Natural killer cell (primary cell): ENCODE measurements around the gene KCNJ12. TPM values are rescaled to one million over a fixed set of nuclear protein-coding genes. Genes with fewer than 3 reads are reported as not detected.

ENCODE experiments used
- ATAC-seq, 3 donors: fragments of 150-1000 bp in 2 of 3; fragments of 200-7000 bp in 1 of 3; cut with Tn5 transposase; 1 replicate in 1 of 3; 2 replicates in 2 of 3; pipeline ENCODE4 v1.10.0; 2021; ENCODE audit warnings: mild to moderate bottlenecking in 2 of 3, moderate library complexity in 2 of 3
- DNase-seq, 2 donors: peaks; one replicate each; pipeline versions ENCODE4 v3.0.0 to v3.0.0-alpha.2; 2013 to 2021; ENCODE audit warnings: mixed read lengths in 1 of 2
- H3K27ac ChIP-seq: one replicate; pipeline ENCODE4 v1.5.1; 2013; ENCODE audit warnings: mild to moderate bottlenecking, low read length
- H3K27me3 ChIP-seq: one replicate; pipeline ENCODE4 v1.6.1; 2013; ENCODE audit warnings: low read length; ENCODE audit not compliant: control insufficient read depth, insufficient read depth
- H3K36me3 ChIP-seq: one replicate; pipeline ENCODE4 v1.6.1; 2013; ENCODE audit warnings: low read length; ENCODE audit not compliant: control insufficient read depth, insufficient read depth
- H3K4me1 ChIP-seq: one replicate; pipeline ENCODE4 v1.6.1; 2013; ENCODE audit warnings: low read length; ENCODE audit not compliant: control insufficient read depth, insufficient read depth
- H3K4me3 ChIP-seq: one replicate; pipeline ENCODE4 v1.5.1; 2013; ENCODE audit warnings: low read length
- H3K9me3 ChIP-seq: one replicate; pipeline ENCODE4 v1.6.1; 2013; ENCODE audit warnings: low read length; ENCODE audit not compliant: control insufficient read depth, insufficient read depth
- H3K27ac Mint-ChIP-seq, 2 donors: one replicate each; pipeline ENCODE4 v1.8.0; 2022; ENCODE audit warnings: mild to moderate bottlenecking in 2 of 2, mixed read lengths in 2 of 2, moderate library complexity in 1 of 2
- H3K27me3 Mint-ChIP-seq, 2 donors: one replicate each; pipeline ENCODE4 v1.8.0; 2022; ENCODE audit warnings: low read depth in 2 of 2, mixed read lengths in 2 of 2
- H3K36me3 Mint-ChIP-seq: one replicate; pipeline ENCODE4 v1.8.0; 2022; ENCODE audit warnings: mixed read lengths
- H3K4me1 Mint-ChIP-seq, 2 donors: one replicate each; pipeline ENCODE4 v1.8.0; 2022; ENCODE audit warnings: mixed read lengths in 2 of 2
- H3K4me3 Mint-ChIP-seq: one replicate; pipeline ENCODE4 v1.8.0; 2022; ENCODE audit warnings: mild to moderate bottlenecking, moderate library complexity, mixed read lengths
- H3K9me3 Mint-ChIP-seq, 2 donors: one replicate each; pipeline ENCODE4 v1.8.0; 2022; ENCODE audit warnings: mixed read lengths in 2 of 2
- CTCF ChIP-seq: fragments of 200-600 bp; IDR thresholded peaks from one replicate; pipeline ENCODE4 v1.8.0; 2022; ENCODE audit warnings: antibody characterized with exemption
- WGBS: methylation state at CpG from one replicate; pipeline ENCODE4 v1.1.7; 2013; ENCODE audit warnings: missing lambda C conversion rate; ENCODE audit not compliant: insufficient coverage; 5-methylcytosine and 5-hydroxymethylcytosine counted together
- intact Hi-C: fragments of 100-400 bp; cut with micrococcal nuclease; formaldehyde crosslinking; loops from one replicate; pipeline ENCODE4 v1.14.2; 2022
- total RNA-seq, 4 donors: library from RNA; stranded (reverse); fragments of 120-200 nt in 1 of 4; gene quantifications; one replicate each; pipeline versions ENCODE4 v1.2.3 to v1.2.4, GENCODE V29; 2013 to 2022

The KCNJ12 gene
- total RNA-seq, 3 donors from 2014 or later (not counting 1 experiment from before 2014, with no cell fraction given): 0.14 TPM; not detected in 2

GRCh38 chr17:21463779-21464407, 87.7 kb downstream of the KCNJ12 start:
- peaks cover 2% of the 10 kb centered on the region for H3K27me3 ChIP-seq
- no peaks in the 10 kb centered on the region for H3K36me3 Mint-ChIP-seq
- 24% methylated on average over 48 of the region's 48 CpGs for WGBS
- no peak for DNase-seq
- H3K27me3 Mint-ChIP-seq: peaks cover 0 to 6% of the 10 kb centered on the region in 2 donors
- peaks cover 20% of the 10 kb centered on the region for H3K4me1 ChIP-seq
- ATAC-seq: peak in 1 of 3 donors; percentile 8
- no peak for TF ChIP-seq CTCF
- no peak overlapping the region for H3K27ac ChIP-seq
- intact Hi-C loops: no loop called here
- no peaks in the 10 kb centered on the region for H3K9me3 ChIP-seq
- peaks cover 18 to 32% of the 10 kb centered on the region in 2 donors for H3K4me1 Mint-ChIP-seq
- H3K27ac Mint-ChIP-seq: peak overlapping the region; percentile 48 to 78
- peak overlapping the region; percentile 75 for H3K4me3 Mint-ChIP-seq
- no peaks in the 10 kb centered on the region for H3K9me3 Mint-ChIP-seq
- H3K4me3 ChIP-seq: no peak overlapping the region
- no peaks in the 10 kb centered on the region for H3K36me3 ChIP-seq

GRCh38 chr17:21464611-21465021, 88.5 kb downstream of the KCNJ12 start:
- Mint-ChIP-seq H3K4me1 (peaks cover 18 to 32% of the 10 kb centered on the region in 2 donors), H3K9me3 (no peaks in the 10 kb centered on the region), H3K4me3 (peak overlapping the region; percentile 55), H3K27ac (peak overlapping the region; percentile 29 to 78), H3K27me3 (peaks cover 0 to 7% of the 10 kb centered on the region in 2 donors), H3K36me3 (no peaks in the 10 kb centered on the region)
- peaks cover 20% of the 10 kb centered on the region for H3K4me1 ChIP-seq
- 87% methylated on average over 12 of the region's 12 CpGs for WGBS
- H3K27me3 ChIP-seq: peaks cover 2% of the 10 kb centered on the region
- H3K9me3 ChIP-seq: no peaks in the 10 kb centered on the region
- intact Hi-C loops: no loop called here
- ATAC-seq (no peak), DNase-seq (no peak)
- no peaks in the 10 kb centered on the region for H3K36me3 ChIP-seq
- no peak for TF ChIP-seq CTCF
- no peak overlapping the region for H3K4me3 ChIP-seq
- no peak overlapping the region for H3K27ac ChIP-seq

GRCh38 chr17:21466550-21466949, 90.4 kb downstream of the KCNJ12 start:
- no peak for DNase-seq
- H3K27me3 Mint-ChIP-seq: peaks cover 0 to 7% of the 10 kb centered on the region in 2 donors
- intact Hi-C loops: no loop called here
- ATAC-seq: no peak
- Histone ChIP-seq H3K36me3 (no peaks in the 10 kb centered on the region), H3K4me1 (peaks cover 20% of the 10 kb centered on the region), H3K27me3 (peaks cover 2% of the 10 kb centered on the region), H3K27ac (no peak overlapping the region), H3K4me3 (no peak overlapping the region), H3K9me3 (no peaks in the 10 kb centered on the region)
- 96% methylated on average over 9 of the region's 11 CpGs for WGBS
- H3K27ac Mint-ChIP-seq: no peak overlapping the region
- H3K9me3 Mint-ChIP-seq: no peaks in the 10 kb centered on the region
- H3K4me1 Mint-ChIP-seq: peaks cover 18 to 32% of the 10 kb centered on the region in 2 donors
- no peaks in the 10 kb centered on the region for H3K36me3 Mint-ChIP-seq
- H3K4me3 Mint-ChIP-seq: no peak overlapping the region
- no peak for TF ChIP-seq CTCF

GRCh38 chr17:21467196-21467595, 91.0 kb downstream of the KCNJ12 start:
- H3K36me3 Mint-ChIP-seq: no peaks in the 10 kb centered on the region
- Histone ChIP-seq H3K36me3 (no peaks in the 10 kb centered on the region), H3K27me3 (peaks cover 2% of the 10 kb centered on the region), H3K9me3 (no peaks in the 10 kb centered on the region), H3K4me3 (no peak overlapping the region), H3K27ac (no peak overlapping the region), H3K4me1 (peaks cover 20% of the 10 kb centered on the region)
- WGBS: 82% methylated on average over 6 of the region's 7 CpGs
- no peak for ATAC-seq
- no peak for DNase-seq
- H3K27ac Mint-ChIP-seq: no peak overlapping the region
- intact Hi-C loops: no loop called here
- no peaks in the 10 kb centered on the region for H3K9me3 Mint-ChIP-seq
- peaks cover 18 to 25% of the 10 kb centered on the region in 2 donors for H3K4me1 Mint-ChIP-seq
- H3K27me3 Mint-ChIP-seq: peaks cover 6 to 11% of the 10 kb centered on the region in 2 donors
- no peak overlapping the region for H3K4me3 Mint-ChIP-seq
- no peak for TF ChIP-seq CTCF
